Peyer's patch (tissue), 4 donors: Measurements from ENCODE around the gene RUNDC3A. TPM values are rescaled to one million over a fixed set of nuclear protein-coding genes. Genes with fewer than 3 reads are reported as not detected.

Source experiments
- DNase-seq, 3 donors: peaks; one replicate each; pipeline ENCODE4 v3.0.0-alpha.2; 2017 to 2019
- H3K27ac ChIP-seq, 4 donors: fragments of 200-600 bp; sonication (generic); one replicate each; pipeline ENCODE4 v1.5.1; 2016 to 2019
- H3K27me3 ChIP-seq, 2 donors: fragments of 200-600 bp; sonication (generic); one replicate each; pipeline ENCODE4 v1.5.1; 2019
- H3K36me3 ChIP-seq, 3 donors: fragments of 200-600 bp; sonication (generic); one replicate each; pipeline ENCODE4 v1.5.1; 2016 to 2019
- H3K4me1 ChIP-seq, 4 donors: fragments of 200-600 bp; sonication (generic); one replicate each; pipeline ENCODE4 v1.5.1; 2016 to 2019
- H3K4me3 ChIP-seq, 4 donors: fragments of 200-600 bp; sonication (generic); 1 replicate in 3 of 4; 2 replicates in 1 of 4; pipeline ENCODE4 v1.5.1; 2016 to 2019; ENCODE audit warnings: mild to moderate bottlenecking in 1 of 4
- H3K9me3 ChIP-seq, 4 donors: fragments of 200-600 bp; sonication (generic); one replicate each; pipeline ENCODE4 v1.5.1; 2016 to 2019; ENCODE audit warnings: mild to moderate bottlenecking in 1 of 4
- CTCF ChIP-seq, 6 experiments: fragments of 450-650 bp in 4 of 6; fragments of 200-600 bp in 2 of 6; sonication (generic) in 1 of 6; IDR thresholded peaks; one replicate each; pipeline ENCODE4 v1.5.1; 2017 to 2019; ENCODE audit warnings: antibody characterized with exemption in 6 of 6, mild to moderate bottlenecking in 3 of 6, moderate library complexity in 1 of 6
- POLR2A ChIP-seq, 2 donors: fragments of 450-650 bp; IDR thresholded peaks; one replicate each; pipeline ENCODE4 v1.5.1; 2017; ENCODE audit warnings: antibody characterized with exemption in 2 of 2, mild to moderate bottlenecking in 2 of 2, moderate library complexity in 2 of 2
- total RNA-seq, 4 donors: library from RNA; depleted of rRNA; stranded (reverse); fragments of >200 nt; gene quantifications; one replicate each; pipeline ENCODE4 v1.1.0, GENCODE V29; 2016

RUNDC3A gene
- 10 to 100 TPM in 1 of 4 donors, 1 to 10 TPM in 2, under 1 TPM in 1; 0.88 to 14.9 (median 3.8) TPM for total RNA-seq

- Histone ChIP-seq H3K27me3 (no peaks in the 10 kb centered on the region), H3K27ac (peak within 1 kb of the TSS in 2 of 4 donors; percentile 27 to 69), H3K9me3 (no peaks in the 10 kb centered on the region), H3K4me1 (peaks cover 0 to 21% (median 11%) of the 10 kb centered on the region in 4 donors), H3K4me3 (peak within 1 kb of the TSS; percentile 9 to 50 (median 36)), H3K36me3 (no peaks in the 10 kb centered on the region)
- TF ChIP-seq CTCF (IDR thresholded peaks at IDR 0.05) (no peak), POLR2A (IDR thresholded peaks at IDR 0.05) (no peak)
- DNase-seq = peak; percentile 69 to 85 (median 85)
Observed at GRCh38 chr17:44308320-44308818, at the start of gene RUNDC3A. Gene RUNDC3A, plus strand, starts transcription at chr17:44308601. Its CDS starts 232 bp downstream, at chr17:44308833.

- Histone ChIP-seq H3K36me3 (no peaks in the 10 kb centered on the region), H3K9me3 (no peaks in the 10 kb centered on the region), H3K27ac (no peak overlapping the region), H3K27me3 (no peaks in the 10 kb centered on the region), H3K4me1 (no peaks in the 10 kb centered on the region), H3K4me3 (no peak overlapping the region)
- DNase-seq = no peak
- TF ChIP-seq CTCF (IDR thresholded peaks at IDR 0.05) (no peak), POLR2A (IDR thresholded peaks at IDR 0.05) (no peak)
Observed at GRCh38 chr17:44258811-44259351, 49.5 kb upstream of the RUNDC3A start.

GRCh38 chr17:44260296-44260695 is 48.1 kb upstream of the RUNDC3A start:
- H3K4me3 ChIP-seq = no peak overlapping the region
- DNase-seq = no peak
- H3K9me3 ChIP-seq = no peaks in the 10 kb centered on the region
- H3K36me3 ChIP-seq = no peaks in the 10 kb centered on the region
- H3K27ac ChIP-seq = no peak overlapping the region
- TF ChIP-seq CTCF (IDR thresholded peaks at IDR 0.05) (no peak), POLR2A (IDR thresholded peaks at IDR 0.05) (no peak)
- no peaks in the 10 kb centered on the region for H3K4me1 ChIP-seq
- H3K27me3 ChIP-seq = no peaks in the 10 kb centered on the region

- Histone ChIP-seq H3K36me3 (no peaks in the 10 kb centered on the region), H3K27ac (no peak overlapping the region), H3K4me1 (no peaks in the 10 kb centered on the region), H3K27me3 (no peaks in the 10 kb centered on the region), H3K9me3 (no peaks in the 10 kb centered on the region), H3K4me3 (no peak overlapping the region)
- DNase-seq = no peak
- TF ChIP-seq POLR2A (IDR thresholded peaks at IDR 0.05) = no peak
- no peak for TF ChIP-seq CTCF (IDR thresholded peaks at IDR 0.05)
Observed at GRCh38 chr17:44262654-44263225, 45.7 kb upstream of the RUNDC3A start.

- no peak for DNase-seq
- TF ChIP-seq POLR2A (IDR thresholded peaks at IDR 0.05) = no peak
- TF ChIP-seq CTCF (IDR thresholded peaks at IDR 0.05) = no peak
- no peaks in the 10 kb centered on the region for H3K9me3 ChIP-seq
- H3K36me3 ChIP-seq = no peaks in the 10 kb centered on the region
- no peaks in the 10 kb centered on the region for H3K27me3 ChIP-seq
- H3K4me1 ChIP-seq = no peaks in the 10 kb centered on the region
- no peak overlapping the region for H3K4me3 ChIP-seq
- no peak overlapping the region for H3K27ac ChIP-seq
Observed at GRCh38 chr17:44263345-44263902, 45.0 kb upstream of the RUNDC3A start.
